Measurements from ENCODE around the gene UBE2E2. TPM values are rescaled to one million over a fixed set of nuclear protein-coding genes. Genes with fewer than 3 reads are reported as not detected.

UBE2E2 gene
- total and polyA plus RNA-seq, 2 experiments from 2014 or later: 29.0 to 75.4 TPM

GRCh38 chr3:23304424-23304823 lies 101.3 kb downstream of the UBE2E2 start:
- Histone ChIP-seq H2AFZ (no peak overlapping the region), H3K36me3 (ENCODE audit: low read depth) (no peaks in the 10 kb centered on the region), H3K79me2 (ENCODE audit: insufficient read depth) (peaks cover 64% of the 10 kb centered on the region), H3K4me1 (ENCODE audit: insufficient read depth) (peaks cover 19% of the 10 kb centered on the region), H3F3A (ENCODE audit: insufficient read depth) (0 out of 2 replicates have a peak, but pooled peaks cover 4% of the 10 kb centered on the region), H4K20me1 (ENCODE audit: insufficient read depth) (0 out of 2 replicates have a peak, but pooled peaks cover 10% of the 10 kb centered on the region), H3K4me3 (no peak overlapping the region), H3K9me3 (ENCODE audit: low read depth) (no peaks in the 10 kb centered on the region), H3K4me2 (ENCODE audit: unreplicated experiment) (no peak overlapping the region), H3K9me2 (ENCODE audit: insufficient read depth) (no peaks in the 10 kb centered on the region), H3K27ac (no peak overlapping the region), H3K27me3 (replicated peaks; ENCODE audit: insufficient read depth) (no peaks in the 10 kb centered on the region), H3K9ac (no peak overlapping the region)
- in situ Hi-C loops (cut with MboI): no loop called here
- TF ChIP-seq EZH2 (IDR thresholded peaks at IDR 0.05; ENCODE audit: insufficient read depth, poor library complexity, severe bottlenecking) (no peak), EZH2phosphoT487 (IDR thresholded peaks at IDR 0.05; ENCODE audit: insufficient read depth, low read depth) (no peak)
- 22 to 23% methylated on average over 1 of the region's 1 CpG for WGBS, 2 experiments (ENCODE audit: low coverage in 1 of 2, low lambda C conversion rate in 2 of 2, missing lambda C conversion rate in 2 of 2)
- DNase-seq: peak; percentile 36

- Histone ChIP-seq H2AFZ (no peak overlapping the region), H3K4me3 (no peak overlapping the region), H3K27me3 (replicated peaks; ENCODE audit: insufficient read depth) (no peaks in the 10 kb centered on the region), H4K20me1 (ENCODE audit: insufficient read depth) (peaks cover 15% of the 10 kb centered on the region; the same call in 1 of the 2 replicates), H3K9me3 (ENCODE audit: low read depth) (no peaks in the 10 kb centered on the region), H3K9me2 (ENCODE audit: insufficient read depth) (no peaks in the 10 kb centered on the region), H3K4me2 (ENCODE audit: unreplicated experiment) (no peak overlapping the region), H3K36me3 (ENCODE audit: low read depth) (no peaks in the 10 kb centered on the region), H3K9ac (no peak overlapping the region), H3K4me1 (ENCODE audit: insufficient read depth) (peaks cover 10% of the 10 kb centered on the region), H3K27ac (no peak overlapping the region), H3K79me2 (ENCODE audit: insufficient read depth) (peaks cover 37% of the 10 kb centered on the region), H3F3A (ENCODE audit: insufficient read depth) (no peaks in the 10 kb centered on the region)
- 93 to 94% methylated on average over 2 of the region's 2 CpGs for WGBS, 2 experiments (ENCODE audit: low coverage in 1 of 2, low lambda C conversion rate in 2 of 2, missing lambda C conversion rate in 2 of 2)
- in situ Hi-C loops (cut with MboI): no loop called here
- no peak for DNase-seq
- TF ChIP-seq EZH2 (IDR thresholded peaks at IDR 0.05; ENCODE audit: insufficient read depth, poor library complexity, severe bottlenecking) (no peak), EZH2phosphoT487 (IDR thresholded peaks at IDR 0.05; ENCODE audit: insufficient read depth, low read depth) (no peak)
Measured at GRCh38 chr3:23308986-23309625, 106.0 kb downstream of the UBE2E2 start.

- Histone ChIP-seq H3K9ac (no peak overlapping the region), H3K27me3 (replicated peaks; ENCODE audit: insufficient read depth) (no peaks in the 10 kb centered on the region), H4K20me1 (ENCODE audit: insufficient read depth) (peaks cover 5% of the 10 kb centered on the region; the same call in 1 of the 2 replicates), H3K4me3 (no peak overlapping the region), H2AFZ (no peak overlapping the region), H3K27ac (no peak overlapping the region), H3K36me3 (ENCODE audit: low read depth) (no peaks in the 10 kb centered on the region), H3K9me3 (ENCODE audit: low read depth) (no peaks in the 10 kb centered on the region), H3K4me2 (ENCODE audit: unreplicated experiment) (no peak overlapping the region), H3K9me2 (ENCODE audit: insufficient read depth) (no peaks in the 10 kb centered on the region), H3K4me1 (ENCODE audit: insufficient read depth) (peaks cover 12% of the 10 kb centered on the region), H3F3A (ENCODE audit: insufficient read depth) (no peaks in the 10 kb centered on the region), H3K79me2 (ENCODE audit: insufficient read depth) (peaks cover 37% of the 10 kb centered on the region)
- 85 to 90% methylated on average over 3 of the region's 3 CpGs for WGBS, 2 experiments (ENCODE audit: low coverage in 1 of 2, low lambda C conversion rate in 2 of 2, missing lambda C conversion rate in 2 of 2)
- TF ChIP-seq EZH2phosphoT487 (IDR thresholded peaks at IDR 0.05; ENCODE audit: insufficient read depth, low read depth) (no peak), EZH2 (IDR thresholded peaks at IDR 0.05; ENCODE audit: insufficient read depth, poor library complexity, severe bottlenecking) (no peak)
- no peak for DNase-seq
- in situ Hi-C loops (cut with MboI): no loop called here
Measured at GRCh38 chr3:23312866-23313265, 109.7 kb downstream of the UBE2E2 start.

GRCh38 chr3:23314981-23315762 lies 112.0 kb downstream of the UBE2E2 start:
- WGBS, 2 experiments (ENCODE audit: low coverage in 1 of 2, low lambda C conversion rate in 2 of 2, missing lambda C conversion rate in 2 of 2): 52 to 59% methylated on average over 5 of the region's 5 CpGs
- Histone ChIP-seq H3K27ac (no peak overlapping the region), H3K79me2 (ENCODE audit: insufficient read depth) (peaks cover 38% of the 10 kb centered on the region), H3K9ac (no peak overlapping the region), H3K4me3 (no peak overlapping the region), H3K9me3 (ENCODE audit: low read depth) (no peaks in the 10 kb centered on the region), H3K4me1 (ENCODE audit: insufficient read depth) (peaks cover 12% of the 10 kb centered on the region), H3K4me2 (ENCODE audit: unreplicated experiment) (no peak overlapping the region), H3K9me2 (ENCODE audit: insufficient read depth) (no peaks in the 10 kb centered on the region), H2AFZ (no peak overlapping the region), H3K27me3 (replicated peaks; ENCODE audit: insufficient read depth) (no peaks in the 10 kb centered on the region), H4K20me1 (ENCODE audit: insufficient read depth) (0 out of 2 replicates have a peak, but pooled peaks cover 5% of the 10 kb centered on the region), H3K36me3 (ENCODE audit: low read depth) (no peaks in the 10 kb centered on the region), H3F3A (ENCODE audit: insufficient read depth) (no peaks in the 10 kb centered on the region)
- no peak for TF ChIP-seq EZH2 (IDR thresholded peaks at IDR 0.05; ENCODE audit: insufficient read depth, poor library complexity, severe bottlenecking)
- no peak for TF ChIP-seq EZH2phosphoT487 (IDR thresholded peaks at IDR 0.05; ENCODE audit: insufficient read depth, low read depth)
- DNase-seq: peak; percentile 18
- in situ Hi-C loops (cut with MboI): no loop called here
